ENCODE results near the gene PRKCH.

- TF ChIP-seq CTCF (IDR thresholded peaks at IDR 0.05; ENCODE audit: low read depth, low read length), result no peak
- no peak for TF ChIP-seq EZH2phosphoT487 (IDR thresholded peaks at IDR 0.05; ENCODE audit: low read depth)
Measured at GRCh38 chr14:61479746-61480502, 158.5 kb downstream of the PRKCH start.
